ENCODE results near the gene HHLA2.

The HHLA2 gene

GRCh38 chr3:108394016-108394415, 97.7 kb downstream of the HHLA2 start:
- DNase-seq: no peak

GRCh38 chr3:108394563-108394962, 98.2 kb downstream of the HHLA2 start:
- no peak for DNase-seq

- DNase-seq: no peak
These were observed 100.0 kb downstream of the HHLA2 start for GRCh38 chr3:108396336-108396735.

- DNase-seq: no peak
These were observed 102.2 kb downstream of the HHLA2 start for GRCh38 chr3:108398510-108398909.

- no peak for DNase-seq
These were observed 105.5 kb downstream of the HHLA2 start for GRCh38 chr3:108401836-108402235.

- DNase-seq: no peak
These were observed 106.8 kb downstream of the HHLA2 start for GRCh38 chr3:108403198-108403597.

- DNase-seq: no peak
These were observed 107.5 kb downstream of the HHLA2 start for GRCh38 chr3:108403686-108404345.

GRCh38 chr3:108404368-108404767, 108.0 kb downstream of the HHLA2 start:
- no peak for DNase-seq

GRCh38 chr3:108406063-108406660, 109.8 kb downstream of the HHLA2 start:
- DNase-seq: no peak

- no peak for DNase-seq
These were observed 110.4 kb downstream of the HHLA2 start for GRCh38 chr3:108406661-108407206.

GRCh38 chr3:108407886-108408285, 111.5 kb downstream of the HHLA2 start:
- no peak for DNase-seq

GRCh38 chr3:108408883-108409799, 112.8 kb downstream of the HHLA2 start:
- DNase-seq: no peak

- no peak for DNase-seq
These were observed 113.4 kb downstream of the HHLA2 start for GRCh38 chr3:108409800-108410178.

- no peak for DNase-seq
These were observed 114.2 kb downstream of the HHLA2 start for GRCh38 chr3:108410531-108410984.

- no peak for DNase-seq
These were observed 115.9 kb downstream of the HHLA2 start for GRCh38 chr3:108412121-108412750.

GRCh38 chr3:108414007-108414406, 117.7 kb downstream of the HHLA2 start:
- no peak for DNase-seq

GRCh38 chr3:108415661-108416060, 119.3 kb downstream of the HHLA2 start:
- DNase-seq: no peak

- no peak for DNase-seq
These were observed 119.9 kb downstream of the HHLA2 start for GRCh38 chr3:108416111-108416869.

- no peak for DNase-seq
These were observed 124.6 kb downstream of the HHLA2 start for GRCh38 chr3:108420926-108421325.
